ENCODE measurements around the gene SMIM29. TPM values are rescaled to one million over a fixed set of nuclear protein-coding genes. Genes with fewer than 3 reads are reported as not detected.

Gene SMIM29
- total RNA-seq, 4 donors from 2014 or later, result 17.3 to 21.6 (median 18.2) TPM

GRCh38 chr6:34223381-34223955, 25.3 kb downstream of the SMIM29 start:
- DNase-seq, result no peak
- H3K4me1 ChIP-seq, result peaks cover 25 to 53% (median 38%) of the 10 kb centered on the region in 3 donors
- WGBS, 2 donors, result 19 to 20% methylated on average over 16 of the region's 16 CpGs
- H3K4me3 ChIP-seq, result peak overlapping the region; percentile 14 to 91 (median 62)
- peak overlapping the region; percentile 93 to 99 (median 97) for H3K27ac ChIP-seq
- H3K9me3 ChIP-seq, result no peaks in the 10 kb centered on the region
- TF ChIP-seq CTCF (IDR thresholded peaks at IDR 0.05) (no peak), POLR2A (IDR thresholded peaks at IDR 0.05) (no peak)
- intact Hi-C loops (cut with DNase I), result no loop called here
- no peaks in the 10 kb centered on the region for H3K27me3 ChIP-seq
- H3K36me3 ChIP-seq, result no peaks in the 10 kb centered on the region

- Histone ChIP-seq H3K9me3 (no peaks in the 10 kb centered on the region), H3K36me3 (no peaks in the 10 kb centered on the region), H3K27me3 (no peaks in the 10 kb centered on the region), H3K4me1 (peaks cover 6 to 7% (median 7%) of the 10 kb centered on the region in 3 donors), H3K4me3 (no peak overlapping the region), H3K27ac (no peak overlapping the region)
- DNase-seq, result no peak
- intact Hi-C loops (cut with DNase I), result no loop called here
- 47 to 55% methylated on average over 2 of the region's 2 CpGs for WGBS, 2 donors
- no peak for TF ChIP-seq CTCF (IDR thresholded peaks at IDR 0.05)
- no peak for TF ChIP-seq POLR2A (IDR thresholded peaks at IDR 0.05)
Measured at GRCh38 chr6:34218691-34219090, 30.1 kb downstream of the SMIM29 start.

- H3K27ac ChIP-seq, result no peak overlapping the region
- TF ChIP-seq POLR2A (IDR thresholded peaks at IDR 0.05), result no peak
- no peak for TF ChIP-seq CTCF (IDR thresholded peaks at IDR 0.05)
- 70 to 77% methylated on average over 4 of the region's 4 CpGs for WGBS, 2 donors
- H3K4me3 ChIP-seq, result no peak overlapping the region
- no peak for DNase-seq
- H3K36me3 ChIP-seq, result no peaks in the 10 kb centered on the region
- H3K9me3 ChIP-seq, result no peaks in the 10 kb centered on the region
- intact Hi-C loops (cut with DNase I), result no loop called here
- H3K4me1 ChIP-seq, result no peaks in the 10 kb centered on the region
- H3K27me3 ChIP-seq, result no peaks in the 10 kb centered on the region
Measured at GRCh38 chr6:34213772-34214171, 35.0 kb downstream of the SMIM29 start.

- Histone ChIP-seq H3K4me3 (no peak overlapping the region), H3K27me3 (no peaks in the 10 kb centered on the region), H3K9me3 (no peaks in the 10 kb centered on the region), H3K4me1 (no peaks in the 10 kb centered on the region), H3K36me3 (no peaks in the 10 kb centered on the region), H3K27ac (no peak overlapping the region)
- WGBS, 2 donors, result 63 to 89% methylated on average over 3 to 4 of the region's 4 CpGs
- intact Hi-C loops (cut with DNase I), result no loop called here
- DNase-seq, result no peak
- TF ChIP-seq POLR2A (IDR thresholded peaks at IDR 0.05), result no peak
- no peak for TF ChIP-seq CTCF (IDR thresholded peaks at IDR 0.05)
Measured at GRCh38 chr6:34207695-34208443, 40.9 kb downstream of the SMIM29 start.

GRCh38 chr6:34206726-34207125, 42.1 kb downstream of the SMIM29 start:
- DNase-seq, result no peak
- no peaks in the 10 kb centered on the region for H3K4me1 ChIP-seq
- intact Hi-C loops (cut with DNase I), result no loop called here
- WGBS, 2 donors, result 68 to 73% methylated on average over 6 to 7 of the region's 7 CpGs
- H3K4me3 ChIP-seq, result no peak overlapping the region
- no peaks in the 10 kb centered on the region for H3K27me3 ChIP-seq
- H3K27ac ChIP-seq, result no peak overlapping the region
- no peak for TF ChIP-seq CTCF (IDR thresholded peaks at IDR 0.05)
- TF ChIP-seq POLR2A (IDR thresholded peaks at IDR 0.05), result no peak
- H3K9me3 ChIP-seq, result no peaks in the 10 kb centered on the region
- no peaks in the 10 kb centered on the region for H3K36me3 ChIP-seq

All from esophagus squamous epithelium (tissue), 5 donors.